Muscle layer of duodenum (tissue), 2 donors: Measurements from ENCODE around the gene PGLYRP4.
"Not testable (repeated sequence)": the region's sequence is repeated elsewhere in the genome, so short reads cannot be mapped to it uniquely, and the experiment has no call there.

Source experiments
- H3K27ac ChIP-seq: one replicate; pipeline ENCODE4 v1.7.0; 2013; ENCODE audit warnings: mild to moderate bottlenecking, low read length
- H3K27me3 ChIP-seq: one replicate; pipeline ENCODE4 v1.7.0; 2013; ENCODE audit warnings: low read depth, mild to moderate bottlenecking, control low read depth, low read length
- H3K36me3 ChIP-seq, 2 donors: one replicate each; pipeline ENCODE4 v1.7.0; 2013; ENCODE audit warnings: low read length in 2 of 2, control low read depth in 1 of 2, mild to moderate bottlenecking in 1 of 2; ENCODE audit not compliant: insufficient read depth in 2 of 2, control insufficient read depth in 1 of 2
- H3K4me1 ChIP-seq, 2 donors: one replicate each; pipeline ENCODE4 v1.7.0; 2013; ENCODE audit warnings: low read length in 2 of 2, mild to moderate bottlenecking in 2 of 2, control low read depth in 1 of 2, moderate library complexity in 1 of 2; ENCODE audit not compliant: insufficient read depth in 2 of 2, control insufficient read depth in 1 of 2
- H3K4me3 ChIP-seq, 2 donors: one replicate each; pipeline ENCODE4 v1.7.0; 2013; ENCODE audit warnings: low read length in 2 of 2, low read depth in 1 of 2, mild to moderate bottlenecking in 1 of 2
- H3K9me3 ChIP-seq, 2 donors: one replicate each; pipeline ENCODE4 v1.7.0; 2013; ENCODE audit warnings: low read length in 2 of 2, control low read depth in 1 of 2, mild to moderate bottlenecking in 1 of 2; ENCODE audit not compliant: control insufficient read depth in 1 of 2
- donor health status: healthy.

PGLYRP4 gene

GRCh38 chr1:153343040-153343681 is 5.5 kb downstream of the PGLYRP4 start:
- H3K4me1 ChIP-seq: no peaks in the 10 kb centered on the region

GRCh38 chr1:153342178-153342577 is 6.5 kb downstream of the PGLYRP4 start:
- no peak overlapping the region for H3K4me3 ChIP-seq
- H3K27me3 ChIP-seq: no peaks in the 10 kb centered on the region
- H3K4me1 ChIP-seq: no peaks in the 10 kb centered on the region
- no peaks in the 10 kb centered on the region for H3K36me3 ChIP-seq
- no peaks in the 10 kb centered on the region for H3K9me3 ChIP-seq
- H3K27ac ChIP-seq: no peak overlapping the region

More at GRCh38 chr1:153343040-153343681, 5.5 kb downstream of the PGLYRP4 start:
- H3K4me3 ChIP-seq: no peak overlapping the region
- H3K27ac ChIP-seq: no peak overlapping the region
- no peaks in the 10 kb centered on the region for H3K36me3 ChIP-seq
- no peaks in the 10 kb centered on the region for H3K9me3 ChIP-seq
- H3K27me3 ChIP-seq: no peaks in the 10 kb centered on the region

- H3K9me3 ChIP-seq: no peaks in the 10 kb centered on the region
- no peak overlapping the region for H3K27ac ChIP-seq
- no peaks in the 10 kb centered on the region for H3K36me3 ChIP-seq
- no peaks in the 10 kb centered on the region for H3K4me1 ChIP-seq
- no peak overlapping the region for H3K4me3 ChIP-seq
- no peaks in the 10 kb centered on the region for H3K27me3 ChIP-seq
Observed at GRCh38 chr1:153341431-153341934, 7.2 kb downstream of the PGLYRP4 start.

- H3K27ac ChIP-seq: no peak overlapping the region
- no peaks in the 10 kb centered on the region for H3K27me3 ChIP-seq
- H3K36me3 ChIP-seq: no peaks in the 10 kb centered on the region
- no peak overlapping the region for H3K4me3 ChIP-seq
- H3K9me3 ChIP-seq: no peaks in the 10 kb centered on the region
- H3K4me1 ChIP-seq: no peaks in the 10 kb centered on the region
Observed at GRCh38 chr1:153340356-153340755, 8.3 kb downstream of the PGLYRP4 start.

- H3K36me3 ChIP-seq: no peaks in the 10 kb centered on the region
- H3K4me1 ChIP-seq: no peaks in the 10 kb centered on the region
- H3K27ac ChIP-seq: no peak overlapping the region
- no peaks in the 10 kb centered on the region for H3K27me3 ChIP-seq
- H3K9me3 ChIP-seq: no peaks in the 10 kb centered on the region
- no peak overlapping the region for H3K4me3 ChIP-seq
Observed at GRCh38 chr1:153339802-153340201, 8.8 kb downstream of the PGLYRP4 start.

- Histone ChIP-seq H3K4me1 (no peaks in the 10 kb centered on the region), H3K4me3 (no peak overlapping the region), H3K9me3 (no peaks in the 10 kb centered on the region), H3K27ac (no peak overlapping the region), H3K27me3 (no peaks in the 10 kb centered on the region), H3K36me3 (no peaks in the 10 kb centered on the region)
Observed at GRCh38 chr1:153337980-153338853, 10.4 kb downstream of the PGLYRP4 start.

- H3K4me1 ChIP-seq: no peaks in the 10 kb centered on the region
- no peak overlapping the region for H3K4me3 ChIP-seq
- no peaks in the 10 kb centered on the region for H3K36me3 ChIP-seq
- no peaks in the 10 kb centered on the region for H3K27me3 ChIP-seq
- H3K9me3 ChIP-seq: peaks cover 0 to 7% of the 10 kb centered on the region in 2 donors
- H3K27ac ChIP-seq: no peak overlapping the region
Observed at GRCh38 chr1:153336650-153337049, 12.0 kb downstream of the PGLYRP4 start.

GRCh38 chr1:153333902-153334301 is 14.7 kb downstream of the PGLYRP4 start:
- Histone ChIP-seq H3K27me3 (no peaks in the 10 kb centered on the region), H3K4me3 (no peak overlapping the region), H3K27ac (no peak overlapping the region), H3K9me3 (peaks cover 0 to 19% of the 10 kb centered on the region in 2 donors), H3K4me1 (no peaks in the 10 kb centered on the region), H3K36me3 (no peaks in the 10 kb centered on the region)

- H3K9me3 ChIP-seq: peaks cover 2 to 35% of the 10 kb centered on the region in 2 donors
- H3K36me3 ChIP-seq: no peaks in the 10 kb centered on the region
- no peak overlapping the region for H3K4me3 ChIP-seq
- H3K27me3 ChIP-seq: no peaks in the 10 kb centered on the region
- no peak overlapping the region for H3K27ac ChIP-seq
- H3K4me1 ChIP-seq: no peaks in the 10 kb centered on the region
Observed at GRCh38 chr1:153324912-153325311, 23.7 kb downstream of the PGLYRP4 start.

GRCh38 chr1:153322568-153322967 is 26.1 kb downstream of the PGLYRP4 start:
- H3K9me3 ChIP-seq: peaks cover 2 to 27% of the 10 kb centered on the region in 2 donors
- no peaks in the 10 kb centered on the region for H3K36me3 ChIP-seq
- H3K27me3 ChIP-seq: no peaks in the 10 kb centered on the region
- H3K4me3 ChIP-seq: no peak overlapping the region
- no peaks in the 10 kb centered on the region for H3K4me1 ChIP-seq
- no peak overlapping the region for H3K27ac ChIP-seq

GRCh38 chr1:153318145-153318544 is 30.5 kb downstream of the PGLYRP4 start:
- not testable (repeated sequence) for H3K27ac ChIP-seq, H3K36me3 ChIP-seq, H3K4me1 ChIP-seq, H3K27me3 ChIP-seq, H3K4me3 ChIP-seq
- H3K9me3 ChIP-seq: peaks cover 0 to 18% of the 10 kb centered on the region in 2 donors
